ENCODE results near the gene RPS27A.

DNA sequence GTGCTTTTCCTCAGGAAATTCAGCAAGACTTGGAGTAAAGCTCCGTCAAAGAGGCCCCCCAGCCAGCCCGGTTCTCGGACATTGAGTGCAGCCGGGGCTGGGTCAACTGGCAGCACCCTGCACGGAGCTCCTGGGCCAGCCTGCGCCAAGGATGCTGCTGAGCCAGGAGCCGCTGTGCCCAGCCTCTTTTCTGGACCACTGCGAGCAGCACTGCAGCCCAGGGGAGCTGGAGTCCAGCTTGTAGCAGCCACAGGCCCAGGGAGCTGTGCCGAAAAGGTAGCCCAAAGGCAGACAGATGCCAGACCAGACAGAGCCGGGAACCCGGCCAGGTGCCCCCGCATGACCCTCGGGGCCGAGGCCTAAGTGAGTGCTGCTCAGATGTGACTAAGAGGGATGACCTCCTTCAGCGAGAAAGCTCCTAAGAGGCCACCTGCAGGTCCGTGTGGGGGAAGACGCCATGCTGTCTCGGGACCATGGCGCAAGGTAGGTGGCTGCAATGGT, 7.7 kb upstream of the RPS27A start:
- TF ChIP-seq, protein P1, sequence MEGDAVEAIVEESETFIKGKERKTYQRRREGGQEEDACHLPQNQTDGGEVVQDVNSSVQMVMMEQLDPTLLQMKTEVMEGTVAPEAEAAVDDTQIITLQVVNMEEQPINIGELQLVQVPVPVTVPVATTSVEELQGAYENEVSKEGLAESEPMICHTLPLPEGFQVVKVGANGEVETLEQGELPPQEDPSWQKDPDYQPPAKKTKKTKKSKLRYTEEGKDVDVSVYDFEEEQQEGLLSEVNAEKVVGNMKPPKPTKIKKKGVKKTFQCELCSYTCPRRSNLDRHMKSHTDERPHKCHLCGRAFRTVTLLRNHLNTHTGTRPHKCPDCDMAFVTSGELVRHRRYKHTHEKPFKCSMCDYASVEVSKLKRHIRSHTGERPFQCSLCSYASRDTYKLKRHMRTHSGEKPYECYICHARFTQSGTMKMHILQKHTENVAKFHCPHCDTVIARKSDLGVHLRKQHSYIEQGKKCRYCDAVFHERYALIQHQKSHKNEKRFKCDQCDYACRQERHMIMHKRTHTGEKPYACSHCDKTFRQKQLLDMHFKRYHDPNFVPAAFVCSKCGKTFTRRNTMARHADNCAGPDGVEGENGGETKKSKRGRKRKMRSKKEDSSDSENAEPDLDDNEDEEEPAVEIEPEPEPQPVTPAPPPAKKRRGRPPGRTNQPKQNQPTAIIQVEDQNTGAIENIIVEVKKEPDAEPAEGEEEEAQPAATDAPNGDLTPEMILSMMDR (IDR thresholded peaks at IDR 0.05): no peak
- TF ChIP-seq POLR2A (IDR thresholded peaks at IDR 0.05): no peak

Measured in lower leg skin (tissue), 3 donors.